K562 (cell line): ENCODE results near the gene ZNF48. TPM values are rescaled to one million over a fixed set of nuclear protein-coding genes. Genes with fewer than 3 reads are reported as not detected.
A peak's percentile ranks its signal among the peaks of the same experiment; 100 is the strongest.

Source experiments
- ATAC-seq: fragments of 200-7000 bp; cut with Tn5 transposase; 3 replicates; pipeline ENCODE4 v1.9.1; 2020; ENCODE audit warnings: moderate library complexity
- BruUV-seq: library from RNA; stranded (reverse); fragments of 400-500 nt; replicated peaks from 2 replicates; lab custom pipeline; 2021; lab: Mats Ljungman, UMichigan
- CTCF ChIA-PET: fragments of 300-600 bp; formaldehyde crosslinking; extraction: SDS; loops from one replicate; lab custom pipeline; 2021; ENCODE audit warnings: low intra/inter-chr PET ratio; lab: Yijun Ruan, JAX
- POLR2A ChIA-PET: fragments of 300-600, 350-650 bp; sonication (Branson Sonifier 250); formaldehyde crosslinking; extraction: SDS; loops from one replicate; lab custom pipeline; 2021; ENCODE audit warnings: antibody characterized with exemption, inconsistent platforms; lab: Yijun Ruan, JAX
- DNase-seq, 4 experiments: peaks; one replicate each; pipeline versions ENCODE4 v3.0.0 to v3.0.0-alpha.2; 2011 to 2018; ENCODE audit warnings: low spot score in 3 of 4, mixed read lengths in 3 of 4; ENCODE audit errors: extremely low read depth in 1 of 4
- FAIRE-seq: peaks from 2 replicates; lab custom pipeline; 2011; peaks lifted over from hg19 to GRCh38; lab: Jason Lieb, UNC
- H2AFZ ChIP-seq: 2 replicates; pipeline ENCODE4 v1.6.0; 2011; ENCODE audit warnings: low read depth, low read length, control low read depth, inconsistent platforms
- H3K27ac ChIP-seq: fragments of 200-600 bp; 3 replicates; pipeline ENCODE4 v1.8.0; 2011; ENCODE audit warnings: low read depth, mild to moderate bottlenecking, control low read depth, inconsistent platforms, low read length, moderate library complexity, mixed read lengths; ENCODE audit errors: extremely low read depth
- H3K27me3 ChIP-seq, 2 experiments: fragments of 300-600 bp in 1 of 2; 2 replicates in 1 of 2; 3 replicates in 1 of 2; pipeline versions ENCODE4 v1.6.0 to v1.8.0; 2011; ENCODE audit warnings: inconsistent platforms in 2 of 2, low read length in 2 of 2, mild to moderate bottlenecking in 1 of 2, mixed read lengths in 1 of 2, moderate library complexity in 1 of 2; ENCODE audit not compliant: control insufficient read depth in 2 of 2, insufficient read depth in 2 of 2
- H3K36me3 ChIP-seq: fragments of 300-600 bp; 3 replicates; pipeline ENCODE4 v1.8.0; 2011; ENCODE audit warnings: mild to moderate bottlenecking, low read length, inconsistent platforms; ENCODE audit not compliant: control insufficient read depth, insufficient read depth
- H3K4me1 ChIP-seq, 2 experiments: fragments of 200-600 bp in 1 of 2; replicated peaks in 1 of 2; 2 replicates in 1 of 2; 3 replicates in 1 of 2; pipeline versions ENCODE4 v1.5.1 to v1.8.0; 2011; ENCODE audit warnings: inconsistent platforms in 2 of 2, low read length in 2 of 2, mild to moderate bottlenecking in 1 of 2, mixed read lengths in 1 of 2, moderate library complexity in 1 of 2; ENCODE audit not compliant: control insufficient read depth in 2 of 2, insufficient read depth in 2 of 2
- H3K4me2 ChIP-seq: 2 replicates; pipeline ENCODE4 v1.6.1; 2011; ENCODE audit warnings: low read length, control low read depth, inconsistent platforms, mixed read lengths; ENCODE audit not compliant: insufficient read depth
- H3K4me3 ChIP-seq: fragments of 200-600 bp; sonication (generic), shearing (Covaris generic); 2 replicates; pipeline ENCODE4 v1.5.1; 2016; ENCODE audit warnings: control low read depth, inconsistent platforms
- H3K79me2 ChIP-seq: fragments of 200-600 bp; 3 replicates; pipeline ENCODE4 v1.8.0; 2011; ENCODE audit warnings: low read length, inconsistent platforms; ENCODE audit not compliant: control insufficient read depth, insufficient read depth
- H3K9ac ChIP-seq, 2 experiments: 2 replicates each; pipeline versions ENCODE4 v1.6.0 to v1.6.1; 2011; ENCODE audit warnings: low read depth in 2 of 2, low read length in 2 of 2, control low read depth in 1 of 2, inconsistent platforms in 1 of 2, mild to moderate bottlenecking in 1 of 2, mixed read lengths in 1 of 2; ENCODE audit not compliant: insufficient read depth in 1 of 2
- H3K9me1 ChIP-seq: one replicate; pipeline ENCODE4 v1.6.0; 2011; ENCODE audit warnings: inconsistent platforms, mild to moderate bottlenecking, low read length, moderate library complexity; ENCODE audit not compliant: control insufficient read depth, insufficient read depth
- H3K9me3 ChIP-seq: replicated peaks from 2 replicates; pipeline ENCODE4 v1.5.1; 2011; ENCODE audit warnings: low read depth, low read length, inconsistent platforms; ENCODE audit not compliant: control insufficient read depth, insufficient read depth
- H4K20me1 ChIP-seq: replicated peaks from 2 replicates; pipeline ENCODE4 v1.6.1; 2011; ENCODE audit warnings: low read length, inconsistent platforms, mixed read lengths; ENCODE audit not compliant: control insufficient read depth, insufficient read depth
- DIDO1 ChIP-seq: fragments of 450-650 bp; IDR thresholded peaks from 2 replicates; pipeline ENCODE4 v1.6.1; 2016; ENCODE audit warnings: low read depth, missing biosample characterization, missing genetic modification characterization
- HSF4 ChIP-seq: fragments of 250-450 bp; sonication (Bioruptor Pico); IDR thresholded peaks from 2 replicates; pipeline ENCODE4 v2.1.2; 2022; ENCODE audit warnings: mild to moderate bottlenecking, moderate library complexity, borderline replicate concordance
- POLR2A ChIP-seq: fragments of 450-650 bp; conservative IDR thresholded peaks from 2 replicates; pipeline ENCODE4 v1.6.1; 2016
- RFX7 ChIP-seq: fragments of 250-450 bp; sonication (Bioruptor Pico); IDR thresholded peaks from 2 replicates; pipeline ENCODE4 v1.5.1; 2021; ENCODE audit warnings: mild to moderate bottlenecking
- SMARCA4 ChIP-seq: fragments of 450-650 bp; IDR thresholded peaks from 2 replicates; pipeline ENCODE4 v1.6.1; 2016
- STAT5B ChIP-seq: fragments of 250-450 bp; sonication (Bioruptor Pico); IDR thresholded peaks from 2 replicates; pipeline ENCODE4 v1.8.0; 2021; ENCODE audit warnings: mild to moderate bottlenecking, inconsistent platforms
- ZFP1 ChIP-seq: fragments of 450-650 bp; formaldehyde crosslinking; IDR thresholded peaks from 2 replicates; pipeline ENCODE4 v1.4.0; 2020; ENCODE audit warnings: mild to moderate bottlenecking, mixed read lengths
- ZNF398 ChIP-seq: fragments of 250-450 bp; sonication (Bioruptor Pico); IDR thresholded peaks from 2 replicates; pipeline ENCODE4 v1.8.0; 2021; ENCODE audit warnings: moderate library complexity, mild to moderate bottlenecking, inconsistent platforms
- ZNF583 ChIP-seq: fragments of 250-450 bp; sonication (Bioruptor Pico); IDR thresholded peaks from 2 replicates; pipeline ENCODE4 v1.4.0; 2020
- ZNF586 ChIP-seq: fragments of 450-650 bp; formaldehyde crosslinking; conservative IDR thresholded peaks from 2 replicates; pipeline ENCODE4 v1.4.0; 2020; ENCODE audit warnings: mild to moderate bottlenecking, moderate library complexity
- WGBS: fragments of 100-300 bp; shearing (Covaris generic); methylation state at CpG from one replicate; pipeline ENCODE4 v1.1.6; 2016; ENCODE audit warnings: low coverage, mixed read lengths; ENCODE audit not compliant: insufficient coverage; ENCODE audit errors: missing lambda C conversion rate; 5-methylcytosine and 5-hydroxymethylcytosine counted together
- in situ Hi-C: fragments of 300-500 bp; cut with MboI; formaldehyde crosslinking; loops from 4 replicates; pipeline ENCODE4 v1.15.0; 2018; ENCODE audit warnings: inconsistent platforms, mixed read lengths
- intact Hi-C: fragments of 100-400 bp; cut with micrococcal nuclease; formaldehyde crosslinking; loops from 2 replicates; pipeline ENCODE4 v1.14.2; 2022
- polyA plus RNA-seq, 8 experiments: library from polyadenylated mRNA; depleted of rRNA in 4 of 8; stranded (reverse) in 5 of 8; unstranded in 3 of 8; fragments of >200 nt; fragmentation: Nextera tagmentation in 2 of 8; fragmentation: Illumina TruSeq in 1 of 8; extraction: Ambion mirVana in 2 of 8; extraction: Trizol in 1 of 8; gene quantifications; 2 replicates each; pipeline versions ENCODE4 v1.2.1 to v1.2.3, GENCODE V29; 2011 to 2014; ENCODE audit warnings: inconsistent platforms in 1 of 8, missing spikeins in 1 of 8
- total RNA-seq, 7 experiments: library from RNA; depleted of rRNA in 6 of 7; stranded (reverse); fragments of >200 nt in 6 of 7; fragmentation: Illumina TruSeq in 2 of 7; extraction: Trizol in 2 of 7; gene quantifications; 2 replicates each; pipeline versions ENCODE4 v1.2.1 to v1.2.3, GENCODE V29; 2011 to 2021; ENCODE audit warnings: low replicate concordance in 1 of 7
- TF ChIP-seq, protein P1 (sequence below): fragments of 450-650 bp; IDR thresholded peaks from 2 replicates; pipeline ENCODE4 v1.6.1; 2016; ENCODE audit warnings: low read depth

ZNF48 gene
- total and polyA plus RNA-seq, 9 of the 15 experiments (the other 6 are each of a cell fraction or from before 2014, with no cell fraction given), result 0.38 to 11.6 (median 4.7) TPM

DNA sequence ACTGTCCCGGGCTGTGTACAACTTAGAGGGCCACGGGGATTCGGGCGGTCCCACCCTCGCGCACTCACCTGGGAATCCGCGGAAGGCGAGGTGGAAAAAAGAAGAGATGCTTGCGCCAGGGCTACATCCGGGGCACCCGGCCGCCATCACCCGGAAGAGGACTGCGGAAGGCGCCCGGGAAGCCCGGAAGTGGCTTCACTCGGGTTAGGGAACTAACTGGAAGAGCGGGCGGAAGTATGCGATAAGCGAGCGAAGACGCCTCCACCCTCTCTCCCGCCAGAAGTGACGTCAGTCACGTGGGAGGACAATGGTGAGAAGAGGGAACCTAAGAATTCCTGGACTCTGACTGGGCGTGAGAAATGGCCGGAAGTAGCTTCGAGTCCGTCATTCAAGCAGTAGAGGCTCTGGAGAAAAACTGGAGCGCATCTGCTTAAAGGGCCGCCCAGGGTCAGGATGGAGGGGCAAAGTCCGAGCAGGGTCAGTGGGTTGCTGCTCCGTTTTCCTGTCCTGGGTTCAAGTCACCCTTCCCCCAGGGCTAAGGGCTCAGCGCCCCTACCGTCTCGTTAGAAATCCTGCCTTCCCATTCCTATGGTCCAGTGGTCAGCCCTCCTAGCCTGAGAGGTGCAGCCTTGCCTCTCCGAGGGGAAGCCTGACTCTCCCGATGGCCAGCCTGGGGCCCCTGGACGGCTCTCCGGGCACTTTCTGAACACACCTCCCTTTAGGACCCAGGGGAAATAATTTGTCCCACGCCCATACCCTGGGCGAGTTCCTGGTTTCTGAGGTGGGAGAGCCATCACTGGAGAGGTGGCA lies 39.9 kb upstream of the ZNF48 start, which contains the start of gene CD2BP2:
Gene CD2BP2 (minus strand): TSS at position 165 of the 810 bp plus-strand sequence. CDS start 627 bp downstream, outside the sequence.
- BruUV-seq, result TSS peak; percentile 96
- peaks cover 13 to 53% of the 10 kb centered on the region in 2 experiments; a peak in 4 of 5 replicates for H3K4me1 ChIP-seq
- H3K27ac ChIP-seq, result peak within 1 kb of the TSS; percentile 99
- no peaks in the 10 kb centered on the region for H4K20me1 ChIP-seq
- in situ Hi-C loops, result loop anchor here (25.0 kb wide), 1 partner anchor 893 kb away; the partner anchor contains the start of genes BOLA2, SLX1B and SULT1A4
- H2AFZ ChIP-seq, result peak within 1 kb of the TSS; percentile 96
- peak within 1 kb of the TSS; percentile 96 for H3K9ac ChIP-seq
- H3K79me2 ChIP-seq, result peaks cover 30% of the 10 kb centered on the region
- peak within 1 kb of the TSS; percentile 99 for H3K4me2 ChIP-seq
- intact Hi-C loops, result loop anchor here (2.0 to 5.0 kb wide), 2 partner anchors 15 to 52 kb away; partner anchors contain the start of genes TBC1D10B and ZNF771
- H3K4me3 ChIP-seq, result peak within 1 kb of the TSS; percentile 94
- CTCF ChIA-PET, result no interaction called here
- no peaks in the 10 kb centered on the region for H3K9me3 ChIP-seq
- ATAC-seq (peak; percentile 90), FAIRE-seq (peak; percentile 100), DNase-seq (peak; percentile 93 to 99 (median 94))
- WGBS, result 1% methylated on average over 42 of the region's 45 CpGs
- H3K36me3 ChIP-seq, result peaks cover 73% of the 10 kb centered on the region; the same call in 2 of the 3 replicates
- H3K9me1 ChIP-seq, result no peaks in the 10 kb centered on the region
- POLR2A ChIA-PET, result interaction anchor here (0.5 to 8.2 kb wide), 10 partner anchors 10 to 382 kb away, joined by 3 to 77 read pairs (median 5); partner anchors contain the start of genes TBC1D10B and ZNF771
- H3K27me3 ChIP-seq, result no peaks in the 10 kb centered on the region
- TF ChIP-seq STAT5B (CRISPR knock-in tag) (no peak), RFX7 (CRISPR knock-in tag) (no peak), ZFP1 (CRISPR knock-in tag) (no peak), POLR2A (peak; percentile 82), HSF4 (no peak), DIDO1 (0 out of 2 replicates have a peak, but pooled peaks have one; percentile 26), ZNF398 (CRISPR knock-in tag) (no peak), ZNF583 (CRISPR knock-in tag) (no peak), ZNF586 (CRISPR knock-in tag) (no peak), SMARCA4 (peak; percentile 42; the same call in 1 of the 2 replicates)
- TF ChIP-seq, protein P1, sequence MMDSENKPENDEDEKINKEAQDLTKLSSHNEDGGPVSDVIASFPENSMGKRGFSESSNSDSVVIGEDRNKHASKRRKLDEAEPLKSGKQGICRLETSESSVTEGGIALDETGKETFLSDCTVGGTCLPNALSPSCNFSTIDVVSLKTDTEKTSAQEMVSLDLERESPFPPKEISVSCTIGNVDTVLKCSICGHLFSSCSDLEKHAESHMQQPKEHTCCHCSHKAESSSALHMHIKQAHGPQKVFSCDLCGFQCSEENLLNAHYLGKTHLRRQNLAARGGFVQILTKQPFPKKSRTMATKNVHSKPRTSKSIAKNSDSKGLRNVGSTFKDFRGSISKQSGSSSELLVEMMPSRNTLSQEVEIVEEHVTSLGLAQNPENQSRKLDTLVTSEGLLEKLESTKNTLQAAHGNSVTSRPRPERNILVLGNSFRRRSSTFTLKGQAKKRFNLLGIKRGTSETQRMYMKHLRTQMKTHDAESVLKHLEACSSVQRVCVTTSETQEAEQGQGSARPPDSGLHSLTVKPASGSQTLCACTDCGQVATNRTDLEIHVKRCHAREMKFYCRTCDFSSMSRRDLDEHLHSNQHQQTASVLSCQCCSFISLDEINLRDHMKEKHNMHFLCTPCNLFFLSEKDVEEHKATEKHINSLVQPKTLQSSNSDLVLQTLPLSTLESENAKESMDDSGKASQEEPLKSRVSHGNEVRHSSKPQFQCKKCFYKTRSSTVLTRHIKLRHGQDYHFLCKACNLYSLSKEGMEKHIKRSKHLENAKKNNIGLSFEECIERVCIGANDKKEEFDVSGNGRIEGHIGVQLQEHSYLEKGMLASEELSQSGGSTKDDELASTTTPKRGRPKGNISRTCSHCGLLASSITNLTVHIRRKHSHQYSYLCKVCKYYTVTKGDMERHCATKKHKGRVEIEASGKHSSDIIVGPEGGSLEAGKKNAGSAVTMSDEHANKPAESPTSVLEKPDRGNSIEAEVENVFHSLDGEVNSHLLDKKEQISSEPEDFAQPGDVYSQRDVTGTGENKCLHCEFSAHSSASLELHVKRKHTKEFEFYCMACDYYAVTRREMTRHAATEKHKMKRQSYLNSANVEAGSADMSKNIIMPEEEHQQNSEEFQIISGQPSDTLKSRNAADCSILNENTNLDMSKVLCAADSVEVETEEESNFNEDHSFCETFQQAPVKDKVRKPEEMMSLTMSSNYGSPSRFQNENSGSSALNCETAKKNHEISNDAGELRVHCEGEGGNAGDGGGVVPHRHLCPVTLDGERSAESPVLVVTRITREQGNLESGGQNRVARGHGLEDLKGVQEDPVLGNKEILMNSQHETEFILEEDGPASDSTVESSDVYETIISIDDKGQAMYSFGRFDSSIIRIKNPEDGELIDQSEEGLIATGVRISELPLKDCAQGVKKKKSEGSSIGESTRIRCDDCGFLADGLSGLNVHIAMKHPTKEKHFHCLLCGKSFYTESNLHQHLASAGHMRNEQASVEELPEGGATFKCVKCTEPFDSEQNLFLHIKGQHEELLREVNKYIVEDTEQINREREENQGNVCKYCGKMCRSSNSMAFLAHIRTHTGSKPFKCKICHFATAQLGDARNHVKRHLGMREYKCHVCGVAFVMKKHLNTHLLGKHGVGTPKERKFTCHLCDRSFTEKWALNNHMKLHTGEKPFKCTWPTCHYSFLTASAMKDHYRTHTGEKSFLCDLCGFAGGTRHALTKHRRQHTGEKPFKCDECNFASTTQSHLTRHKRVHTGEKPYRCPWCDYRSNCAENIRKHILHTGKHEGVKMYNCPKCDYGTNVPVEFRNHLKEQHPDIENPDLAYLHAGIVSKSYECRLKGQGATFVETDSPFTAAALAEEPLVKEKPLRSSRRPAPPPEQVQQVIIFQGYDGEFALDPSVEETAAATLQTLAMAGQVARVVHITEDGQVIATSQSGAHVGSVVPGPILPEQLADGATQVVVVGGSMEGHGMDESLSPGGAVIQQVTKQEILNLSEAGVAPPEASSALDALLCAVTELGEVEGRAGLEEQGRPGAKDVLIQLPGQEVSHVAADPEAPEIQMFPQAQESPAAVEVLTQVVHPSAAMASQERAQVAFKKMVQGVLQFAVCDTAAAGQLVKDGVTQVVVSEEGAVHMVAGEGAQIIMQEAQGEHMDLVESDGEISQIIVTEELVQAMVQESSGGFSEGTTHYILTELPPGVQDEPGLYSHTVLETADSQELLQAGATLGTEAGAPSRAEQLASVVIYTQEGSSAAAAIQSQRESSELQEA, result no peak
